ENCODE results near the gene ANP32A.

GRCh38 chr15:68802373-68802772, 18.3 kb downstream of the ANP32A start:
- no peak for TF ChIP-seq CTCF (conservative IDR thresholded peaks at IDR 0.05 in 1 of 2, IDR thresholded peaks at IDR 0.05 in 1 of 2; ENCODE audit: extremely low read depth in 1 of 2, insufficient read depth in 1 of 2, low read depth in 1 of 2, low read length in 2 of 2)
- no peak for TF ChIP-seq EZH2 (IDR thresholded peaks at IDR 0.05; ENCODE audit: borderline replicate concordance, low read length)

All from mammary epithelial cell (primary cell).